Sigmoid colon (tissue), 7 donors: ENCODE data around the gene NECTIN2. TPM values are rescaled to one million over a fixed set of nuclear protein-coding genes. Genes with fewer than 3 reads are reported as not detected.
"Not testable (repeated sequence)": the region's sequence is repeated elsewhere in the genome, so short reads cannot be mapped to it uniquely, and the experiment has no call there.

Source experiments
- DNase-seq: peaks from one replicate; pipeline ENCODE4 v3.0.0-alpha.2; 2019
- H3K27ac ChIP-seq, 4 donors: fragments of 200-600 bp; sonication (generic); one replicate each; pipeline ENCODE4 v1.5.1; 2016 to 2019; ENCODE audit warnings: mild to moderate bottlenecking in 1 of 4
- H3K27me3 ChIP-seq, 3 donors: fragments of 200-600 bp; sonication (generic); one replicate each; pipeline ENCODE4 v1.5.1; 2019; ENCODE audit warnings: mild to moderate bottlenecking in 1 of 3
- H3K36me3 ChIP-seq, 4 donors: fragments of 200-600 bp; sonication (generic); one replicate each; pipeline ENCODE4 v1.5.1; 2016 to 2019
- H3K4me1 ChIP-seq, 4 donors: fragments of 200-600 bp; sonication (generic); one replicate each; pipeline ENCODE4 v1.5.1; 2017 to 2019
- H3K4me3 ChIP-seq, 4 donors: fragments of 200-600 bp; sonication (generic); one replicate each; pipeline ENCODE4 v1.5.1; 2017 to 2019; ENCODE audit warnings: mild to moderate bottlenecking in 2 of 4, moderate library complexity in 1 of 4
- H3K9me3 ChIP-seq, 4 donors: fragments of 200-600 bp in 3 of 4; sonication (generic) in 3 of 4; one replicate each; pipeline versions ENCODE4 v1.5.1 to v1.6.1; 2013 to 2019
- CTCF ChIP-seq, 4 experiments: fragments of 450-650 bp in 3 of 4; fragments of 200-600 bp in 1 of 4; IDR thresholded peaks; one replicate each; pipeline ENCODE4 v1.5.1; 2016 to 2019; ENCODE audit warnings: antibody characterized with exemption in 4 of 4, mild to moderate bottlenecking in 3 of 4, moderate library complexity in 2 of 4
- EP300 ChIP-seq, 4 donors: sonication (generic); formaldehyde crosslinking; IDR thresholded peaks; one replicate each; pipeline ENCODE4 v1.6.1; 2017; ENCODE audit warnings: antibody characterized with exemption in 4 of 4
- POLR2A ChIP-seq, 2 donors: fragments of 450-650 bp; IDR thresholded peaks; one replicate each; pipeline ENCODE4 v1.6.1; 2016; ENCODE audit warnings: antibody characterized with exemption in 2 of 2, mild to moderate bottlenecking in 2 of 2, moderate library complexity in 2 of 2
- POLR2AphosphoS5 ChIP-seq, 4 donors: sonication (generic); formaldehyde crosslinking; IDR thresholded peaks; one replicate each; pipeline ENCODE4 v1.6.1; 2017; ENCODE audit warnings: antibody characterized with exemption in 4 of 4
- WGBS, 2 donors: extraction: QIAGEN DNeasy Blood & Tissue Kit; methylation state at CpG; one replicate each; pipeline ENCODE4 v1.1.7; 2013; 5-methylcytosine and 5-hydroxymethylcytosine counted together
- intact Hi-C: fragments of 100-400 bp; cut with DNase I; formaldehyde crosslinking; loops from one replicate; pipeline ENCODE4 v1.15.1; 2023
- polyA plus RNA-seq, 3 donors: library from polyadenylated mRNA; stranded (reverse); fragments of 200-250 nt; gene quantifications; one replicate each; pipeline ENCODE4 v1.2.3, GENCODE V29; 2013
- total RNA-seq, 4 donors: library from RNA; depleted of rRNA; stranded (reverse); fragments of >200 nt; gene quantifications; one replicate each; pipeline ENCODE4 v1.1.0, GENCODE V29; 2016
- donor health status: healthy with polysubstance abuse.
- donor health status: Bipolar disorder and iron deficiency.
- donor health status: healthy.

NECTIN2 gene
- total and polyA plus RNA-seq, 7 donors = 15.6 to 68.6 (median 27.3) TPM

GRCh38 chr19:44925114-44925891 lies 79.2 kb downstream of the NECTIN2 start:
- H3K27ac ChIP-seq = peak overlapping the region; percentile 14 to 55 (median 18)
- TF ChIP-seq EP300 (IDR thresholded peaks at IDR 0.05) (no peak), POLR2A (IDR thresholded peaks at IDR 0.05) (no peak), CTCF (IDR thresholded peaks at IDR 0.05) (no peak), POLR2AphosphoS5 (IDR thresholded peaks at IDR 0.05) (peak in 3 of 4 donors; percentile 20 to 43 (median 32))
- H3K4me3 ChIP-seq = no peak overlapping the region
- H3K4me1 ChIP-seq = peaks cover 0 to 13% (median 9%) of the 10 kb centered on the region in 4 donors
- H3K36me3 ChIP-seq = no peaks in the 10 kb centered on the region
- no peaks in the 10 kb centered on the region for H3K9me3 ChIP-seq
- peak; percentile 92 for DNase-seq
- H3K27me3 ChIP-seq = no peaks in the 10 kb centered on the region
- 42 to 67% methylated on average over 8 of the region's 8 CpGs for WGBS, 2 donors
- intact Hi-C loops = no loop called here

- intact Hi-C loops, H3K36me3 ChIP-seq, H3K9me3 ChIP-seq, H3K27ac ChIP-seq, DNase-seq, H3K27me3 ChIP-seq: not testable (repeated sequence)
- H3K4me1 ChIP-seq = peaks cover 0 to 13% (median 9%) of the 10 kb centered on the region in 4 donors
- H3K4me3 ChIP-seq = peak overlapping the region in 1 of 4 donors; percentile 34
- WGBS, 2 donors = 36 to 49% methylated on average over 19 of the region's 19 CpGs
Observed at GRCh38 chr19:44926245-44927077, 80.4 kb downstream of the NECTIN2 start.

GRCh38 chr19:44927746-44928145 lies 81.6 kb downstream of the NECTIN2 start:
- no peaks in the 10 kb centered on the region for H3K9me3 ChIP-seq
- no peak for TF ChIP-seq EP300 (IDR thresholded peaks at IDR 0.05)
- TF ChIP-seq CTCF (IDR thresholded peaks at IDR 0.05) = no peak
- TF ChIP-seq POLR2AphosphoS5 (IDR thresholded peaks at IDR 0.05) = no peak
- no peak for TF ChIP-seq POLR2A (IDR thresholded peaks at IDR 0.05)
- intact Hi-C loops = no loop called here
- H3K4me3 ChIP-seq = no peak overlapping the region
- WGBS, 2 donors = 33 to 51% methylated on average over 5 of the region's 5 CpGs
- no peak overlapping the region for H3K27ac ChIP-seq
- peaks cover 0 to 13% (median 9%) of the 10 kb centered on the region in 4 donors for H3K4me1 ChIP-seq
- DNase-seq = no peak
- no peaks in the 10 kb centered on the region for H3K36me3 ChIP-seq
- no peaks in the 10 kb centered on the region for H3K27me3 ChIP-seq

GRCh38 chr19:44930088-44930487 lies 84.0 kb downstream of the NECTIN2 start:
- H3K27ac ChIP-seq = no peak overlapping the region
- WGBS, 2 donors = 81 to 90% methylated on average over 7 of the region's 7 CpGs

More at GRCh38 chr19:44930088-44930487, 84.0 kb downstream of the NECTIN2 start:
- Histone ChIP-seq H3K27me3 (no peaks in the 10 kb centered on the region), H3K9me3 (no peaks in the 10 kb centered on the region), H3K36me3 (no peaks in the 10 kb centered on the region), H3K4me3 (no peak overlapping the region), H3K4me1 (peaks cover 0 to 13% (median 9%) of the 10 kb centered on the region in 4 donors)
- TF ChIP-seq CTCF (IDR thresholded peaks at IDR 0.05) (no peak), POLR2A (IDR thresholded peaks at IDR 0.05) (no peak), POLR2AphosphoS5 (IDR thresholded peaks at IDR 0.05) (no peak), EP300 (IDR thresholded peaks at IDR 0.05) (no peak)
- DNase-seq = no peak
- intact Hi-C loops = no loop called here
